Trophoblast cell (in vitro differentiated cells and primary cell): ENCODE results near the gene GDF15.
"Not testable (repeated sequence)": the region's sequence is repeated elsewhere in the genome, so short reads cannot be mapped to it uniquely, and the experiment has no call there.

Experiments used
- DNase-seq, 2 donors: peaks; one replicate each; pipeline ENCODE4 v3.0.0-alpha.2; 2016
- H2AFZ ChIP-seq: 2 replicates; pipeline ENCODE4 v1.6.1; 2013; ENCODE audit warnings: low read length, moderate library complexity, mild to moderate bottlenecking; ENCODE audit not compliant: insufficient read depth, poor library complexity
- H2AK5ac ChIP-seq: 2 replicates; pipeline ENCODE4 v1.6.1; 2013; ENCODE audit warnings: mild to moderate bottlenecking, low read length
- H2BK120ac ChIP-seq: 2 replicates; pipeline ENCODE4 v1.6.1; 2013; ENCODE audit warnings: low read length, mild to moderate bottlenecking, moderate library complexity; ENCODE audit not compliant: insufficient read depth, poor library complexity
- H2BK12ac ChIP-seq: 2 replicates; pipeline ENCODE4 v1.6.1; 2013; ENCODE audit warnings: mild to moderate bottlenecking, low read length, moderate library complexity
- H2BK5ac ChIP-seq: 2 replicates; pipeline ENCODE4 v1.6.1; 2013; ENCODE audit warnings: low read length, low read depth, moderate library complexity, mild to moderate bottlenecking; ENCODE audit not compliant: poor library complexity
- H3K14ac ChIP-seq: 2 replicates; pipeline ENCODE4 v1.6.1; 2013; ENCODE audit warnings: mild to moderate bottlenecking, low read length
- H3K18ac ChIP-seq: 2 replicates; pipeline ENCODE4 v1.6.1; 2013; ENCODE audit warnings: mild to moderate bottlenecking, low read length
- H3K23ac ChIP-seq: 2 replicates; pipeline ENCODE4 v1.6.1; 2013; ENCODE audit warnings: low read length
- H3K27ac ChIP-seq: 2 replicates; pipeline ENCODE4 v1.5.1; 2013; ENCODE audit warnings: low read depth, mild to moderate bottlenecking, inconsistent platforms, low read length, moderate library complexity
- H3K27me3 ChIP-seq: 2 replicates; pipeline ENCODE4 v1.6.1; 2013; ENCODE audit warnings: inconsistent platforms, mild to moderate bottlenecking, low read length, moderate library complexity; ENCODE audit not compliant: insufficient read depth
- H3K36me3 ChIP-seq, 2 experiments: 1 replicate in 1 of 2; 2 replicates in 1 of 2; pipeline ENCODE4 v1.6.1; 2013; ENCODE audit warnings: low read length in 2 of 2, mild to moderate bottlenecking in 2 of 2, moderate library complexity in 1 of 2; ENCODE audit not compliant: insufficient read depth in 2 of 2, control insufficient read depth in 1 of 2
- H3K4ac ChIP-seq: 2 replicates; pipeline ENCODE4 v1.6.1; 2013; ENCODE audit warnings: low read depth, mild to moderate bottlenecking, low read length, moderate library complexity
- H3K4me1 ChIP-seq, 2 experiments: 1 replicate in 1 of 2; 2 replicates in 1 of 2; pipeline ENCODE4 v1.6.1; 2013; ENCODE audit warnings: low read length in 2 of 2, mild to moderate bottlenecking in 2 of 2, moderate library complexity in 1 of 2; ENCODE audit not compliant: insufficient read depth in 2 of 2, control insufficient read depth in 1 of 2
- H3K4me2 ChIP-seq: 2 replicates; pipeline ENCODE4 v1.6.1; 2013; ENCODE audit warnings: inconsistent platforms, mild to moderate bottlenecking, low read length, moderate library complexity
- H3K4me3 ChIP-seq: 2 replicates; pipeline ENCODE4 v1.5.1; 2013; ENCODE audit warnings: mild to moderate bottlenecking, low read depth, low read length, inconsistent platforms
- H3K79me1 ChIP-seq: one replicate; pipeline ENCODE4 v1.6.1; 2013; ENCODE audit warnings: low read length
- H3K79me2 ChIP-seq: 2 replicates; pipeline ENCODE4 v1.6.1; 2013; ENCODE audit warnings: low read length, mild to moderate bottlenecking; ENCODE audit not compliant: control insufficient read depth, insufficient read depth, poor library complexity
- H3K9ac ChIP-seq: 2 replicates; pipeline ENCODE4 v1.6.1; 2013; ENCODE audit warnings: mild to moderate bottlenecking, low read length
- H3K9me3 ChIP-seq: 2 replicates; pipeline ENCODE4 v1.6.1; 2013; ENCODE audit warnings: low read depth, mild to moderate bottlenecking, control low read depth, inconsistent platforms, low read length; ENCODE audit not compliant: insufficient read depth
- H4K12ac ChIP-seq: 2 replicates; pipeline ENCODE4 v1.6.1; 2013; ENCODE audit warnings: low read depth, mild to moderate bottlenecking, low read length, moderate library complexity
- H4K8ac ChIP-seq: 2 replicates; pipeline ENCODE4 v1.6.1; 2013; ENCODE audit warnings: low read depth, mild to moderate bottlenecking, low read length, moderate library complexity
- H4K91ac ChIP-seq: one replicate; pipeline ENCODE4 v1.6.1; 2013; ENCODE audit warnings: low read depth, mild to moderate bottlenecking, low read length, moderate library complexity
- WGBS: extraction: QIAGEN DNeasy Blood & Tissue Kit; methylation state at CpG from one replicate; pipeline ENCODE4 v1.1.7; 2013; ENCODE audit warnings: missing lambda C conversion rate; ENCODE audit not compliant: insufficient read length, insufficient coverage; ENCODE audit errors: extremely low coverage; 5-methylcytosine and 5-hydroxymethylcytosine counted together

The GDF15 gene

GRCh38 chr19:18350490-18350889, 35.5 kb upstream of the GDF15 start:
- Histone ChIP-seq H2BK120ac (no peak overlapping the region), H4K12ac (no peak overlapping the region), H3K4ac (no peak overlapping the region), H3K27me3 (no peaks in the 10 kb centered on the region), H3K23ac (no peak overlapping the region), H3K9ac (no peak overlapping the region), H2BK12ac (no peak overlapping the region), H3K14ac (no peak overlapping the region), H4K91ac (no peak overlapping the region), H3K27ac (no peak overlapping the region), H2AK5ac (no peak overlapping the region), H3K79me2 (no peaks in the 10 kb centered on the region), H3K4me1 (no peaks in the 10 kb centered on the region), H3K18ac (no peak overlapping the region), H2BK5ac (no peak overlapping the region), H3K9me3 (no peaks in the 10 kb centered on the region), H3K36me3 (no peaks in the 10 kb centered on the region), H3K4me2 (no peak overlapping the region), H3K79me1 (no peaks in the 10 kb centered on the region), H4K8ac (no peak overlapping the region), H2AFZ (no peak overlapping the region), H3K4me3 (no peak overlapping the region)
- no CpG with 5 or more reads among the region's 9 CpGs for WGBS
- no peak for DNase-seq

GRCh38 chr19:18351544-18351943, 34.4 kb upstream of the GDF15 start:
- H3K27me3 ChIP-seq, result no peaks in the 10 kb centered on the region
- H3K23ac ChIP-seq, result no peak overlapping the region
- no peak overlapping the region for H2AK5ac ChIP-seq
- DNase-seq, result no peak
- no peaks in the 10 kb centered on the region for H3K79me1 ChIP-seq
- H3K27ac ChIP-seq, result no peak overlapping the region
- no peak overlapping the region for H3K4ac ChIP-seq
- H3K36me3 ChIP-seq, result peaks cover 3 to 5% of the 10 kb centered on the region in 2 experiments
- H3K14ac ChIP-seq, result no peak overlapping the region
- no peaks in the 10 kb centered on the region for H3K4me1 ChIP-seq
- H3K9me3 ChIP-seq, result no peaks in the 10 kb centered on the region
- no peak overlapping the region for H3K4me2 ChIP-seq
- no peak overlapping the region for H4K8ac ChIP-seq
- H2BK5ac ChIP-seq, result no peak overlapping the region
- no peak overlapping the region for H2BK12ac ChIP-seq
- H2BK120ac ChIP-seq, result no peak overlapping the region
- WGBS, result no CpG with 5 or more reads among the region's 7 CpGs
- no peaks in the 10 kb centered on the region for H3K79me2 ChIP-seq
- no peak overlapping the region for H2AFZ ChIP-seq
- no peak overlapping the region for H4K91ac ChIP-seq
- no peak overlapping the region for H3K18ac ChIP-seq
- no peak overlapping the region for H3K4me3 ChIP-seq
- H3K9ac ChIP-seq, result no peak overlapping the region
- no peak overlapping the region for H4K12ac ChIP-seq

- no peak overlapping the region for H2AK5ac ChIP-seq
- H3K79me2 ChIP-seq, result no peaks in the 10 kb centered on the region
- H3K79me1 ChIP-seq, result no peaks in the 10 kb centered on the region
- no peak overlapping the region for H4K8ac ChIP-seq
- no peak overlapping the region for H3K14ac ChIP-seq
- H2AFZ ChIP-seq, result no peak overlapping the region
- no peaks in the 10 kb centered on the region for H3K4me1 ChIP-seq
- H3K36me3 ChIP-seq, result peaks cover 10 to 15% of the 10 kb centered on the region in 2 experiments
- DNase-seq, result no peak
- no peak overlapping the region for H4K12ac ChIP-seq
- no peak overlapping the region for H3K18ac ChIP-seq
- no peak overlapping the region for H2BK12ac ChIP-seq
- no peak overlapping the region for H3K4me2 ChIP-seq
- H3K23ac ChIP-seq, result no peak overlapping the region
- H4K91ac ChIP-seq, result no peak overlapping the region
- peaks cover 4% of the 10 kb centered on the region for H3K9me3 ChIP-seq
- no peak overlapping the region for H2BK120ac ChIP-seq
- WGBS, result no CpG with 5 or more reads among the region's 8 CpGs
- H3K27me3 ChIP-seq, result no peaks in the 10 kb centered on the region
- H2BK5ac ChIP-seq, result no peak overlapping the region
- no peak overlapping the region for H3K4me3 ChIP-seq
- no peak overlapping the region for H3K27ac ChIP-seq
- no peak overlapping the region for H3K9ac ChIP-seq
- no peak overlapping the region for H3K4ac ChIP-seq
Observed at GRCh38 chr19:18353378-18354005, 32.5 kb upstream of the GDF15 start.

GRCh38 chr19:18354743-18355142, 31.2 kb upstream of the GDF15 start:
- not testable (repeated sequence) for H3K9ac ChIP-seq, H3K4me2 ChIP-seq, H4K12ac ChIP-seq, H3K23ac ChIP-seq, H2BK12ac ChIP-seq, H2AK5ac ChIP-seq, H2BK5ac ChIP-seq, DNase-seq, H2AFZ ChIP-seq, H4K8ac ChIP-seq, H3K4ac ChIP-seq, H3K14ac ChIP-seq, H3K27ac ChIP-seq, H4K91ac ChIP-seq, H2BK120ac ChIP-seq, H3K4me3 ChIP-seq, H3K27me3 ChIP-seq, H3K18ac ChIP-seq, H3K79me1 ChIP-seq, H3K9me3 ChIP-seq, H3K79me2 ChIP-seq, H3K4me1 ChIP-seq
- peaks cover 10 to 15% of the 10 kb centered on the region in 2 experiments for H3K36me3 ChIP-seq
- no CpG with 5 or more reads among the region's 7 CpGs for WGBS
